T-cell (primary cell): ENCODE results near the gene PSD4. TPM values are rescaled to one million over a fixed set of nuclear protein-coding genes. Genes with fewer than 3 reads are reported as not detected.

Experiments
- ATAC-seq, 4 experiments: fragments of 200-7000 bp in 3 of 4; fragments of 150-1000 bp in 1 of 4; cut with Tn5 transposase; replicated peaks in 1 of 4; 1 replicate in 3 of 4; 2 replicates in 1 of 4; pipeline ENCODE4 v1.10.0; 2021; ENCODE audit warnings: moderate library complexity in 3 of 4, mild to moderate bottlenecking in 2 of 4, moderate number of reproducible peaks in 1 of 4
- CTCF ChIA-PET, 2 donors: fragments of 300-600 bp; sonication (Branson Sonifier 250); formaldehyde crosslinking; loops; one replicate each; lab custom pipeline; 2022; ENCODE audit warnings: antibody characterized with exemption in 2 of 2; lab: Charles Lee
- POLR2A ChIA-PET, 2 donors: fragments of 300-600 bp; sonication (Branson Sonifier 250); formaldehyde crosslinking; loops; one replicate each; lab custom pipeline; 2022; ENCODE audit warnings: antibody characterized with exemption in 2 of 2; lab: Charles Lee
- DNase-seq, 35 experiments: peaks; one replicate each; pipeline versions ENCODE4 v3.0.0 to v3.0.0-alpha.2; 2013 to 2023
- H3K27ac ChIP-seq: one replicate; pipeline ENCODE4 v1.5.1; 2013; ENCODE audit warnings: low read length
- H3K27me3 ChIP-seq, 2 experiments: replicated peaks in 1 of 2; 1 replicate in 1 of 2; 2 replicates in 1 of 2; pipeline versions ENCODE4 v1.6.1 to v1.7.0; 2013; ENCODE audit warnings: low read length in 1 of 2, mixed read lengths in 1 of 2; ENCODE audit not compliant: control insufficient read depth in 2 of 2, insufficient read depth in 2 of 2; ENCODE audit errors: extremely low read depth in 1 of 2
- H3K36me3 ChIP-seq, 2 donors: 1 replicate in 1 of 2; 2 replicates in 1 of 2; pipeline versions ENCODE4 v1.6.1 to v1.7.0; 2013; ENCODE audit warnings: low read length in 1 of 2; ENCODE audit not compliant: control insufficient read depth in 2 of 2, insufficient read depth in 1 of 2; ENCODE audit errors: extremely low read depth in 1 of 2
- H3K4me1 ChIP-seq, 2 experiments: 1 replicate in 1 of 2; 2 replicates in 1 of 2; pipeline versions ENCODE4 v1.6.1 to v1.7.0; 2013; ENCODE audit warnings: low read length in 2 of 2, mixed read lengths in 1 of 2; ENCODE audit not compliant: insufficient read depth in 2 of 2, control insufficient read depth in 1 of 2; ENCODE audit errors: extremely low read depth in 1 of 2
- H3K4me3 ChIP-seq, 2 donors: 1 replicate in 1 of 2; 2 replicates in 1 of 2; pipeline versions ENCODE4 v1.5.1 to v1.7.0; 2013; ENCODE audit warnings: mild to moderate bottlenecking in 2 of 2, low read length in 1 of 2, moderate library complexity in 1 of 2; ENCODE audit not compliant: control insufficient read depth in 1 of 2; ENCODE audit errors: extremely low read depth in 1 of 2
- H3K9me3 ChIP-seq: 2 replicates; pipeline ENCODE4 v1.7.0; 2013
- H3K27ac Mint-ChIP-seq, 2 donors: one replicate each; pipeline ENCODE4 v1.8.0; 2020 to 2021; ENCODE audit warnings: mild to moderate bottlenecking in 2 of 2, mixed read lengths in 2 of 2
- H3K27me3 Mint-ChIP-seq, 2 donors: one replicate each; pipeline ENCODE4 v1.8.0; 2021 to 2022; ENCODE audit warnings: mixed read lengths in 2 of 2
- H3K36me3 Mint-ChIP-seq: one replicate; pipeline ENCODE4 v1.8.0; 2021; ENCODE audit warnings: mixed read lengths
- H3K4me1 Mint-ChIP-seq, 3 donors: one replicate each; pipeline ENCODE4 v1.8.0; 2020 to 2022; ENCODE audit warnings: mixed read lengths in 3 of 3, mild to moderate bottlenecking in 1 of 3
- H3K4me3 Mint-ChIP-seq, 3 donors: one replicate each; pipeline ENCODE4 v1.8.0; 2020 to 2022; ENCODE audit warnings: mild to moderate bottlenecking in 3 of 3, mixed read lengths in 3 of 3, moderate library complexity in 3 of 3
- H3K9me3 Mint-ChIP-seq, 3 donors: one replicate each; pipeline ENCODE4 v1.8.0; 2020 to 2022; ENCODE audit warnings: mixed read lengths in 3 of 3
- WGBS: methylation state at CpG from one replicate; pipeline ENCODE4 v1.1.5; 2013; ENCODE audit warnings: missing lambda C conversion rate; ENCODE audit not compliant: insufficient coverage; 5-methylcytosine and 5-hydroxymethylcytosine counted together
- total RNA-seq, 35 experiments: library from RNA in 6 of 35; stranded (reverse) in 6 of 35; fragments of 120-200 nt in 1 of 35; gene quantifications; one replicate each; pipeline versions ENCODE4 v1.2.1 to v1.2.4 and lab custom pipeline; 2013 to 2026

Gene PSD4
- total RNA-seq, 5 donors from 2014 or later (not counting 1 experiment from before 2014, with no cell fraction given) = 145 to 217 (median 150) TPM

DNA sequence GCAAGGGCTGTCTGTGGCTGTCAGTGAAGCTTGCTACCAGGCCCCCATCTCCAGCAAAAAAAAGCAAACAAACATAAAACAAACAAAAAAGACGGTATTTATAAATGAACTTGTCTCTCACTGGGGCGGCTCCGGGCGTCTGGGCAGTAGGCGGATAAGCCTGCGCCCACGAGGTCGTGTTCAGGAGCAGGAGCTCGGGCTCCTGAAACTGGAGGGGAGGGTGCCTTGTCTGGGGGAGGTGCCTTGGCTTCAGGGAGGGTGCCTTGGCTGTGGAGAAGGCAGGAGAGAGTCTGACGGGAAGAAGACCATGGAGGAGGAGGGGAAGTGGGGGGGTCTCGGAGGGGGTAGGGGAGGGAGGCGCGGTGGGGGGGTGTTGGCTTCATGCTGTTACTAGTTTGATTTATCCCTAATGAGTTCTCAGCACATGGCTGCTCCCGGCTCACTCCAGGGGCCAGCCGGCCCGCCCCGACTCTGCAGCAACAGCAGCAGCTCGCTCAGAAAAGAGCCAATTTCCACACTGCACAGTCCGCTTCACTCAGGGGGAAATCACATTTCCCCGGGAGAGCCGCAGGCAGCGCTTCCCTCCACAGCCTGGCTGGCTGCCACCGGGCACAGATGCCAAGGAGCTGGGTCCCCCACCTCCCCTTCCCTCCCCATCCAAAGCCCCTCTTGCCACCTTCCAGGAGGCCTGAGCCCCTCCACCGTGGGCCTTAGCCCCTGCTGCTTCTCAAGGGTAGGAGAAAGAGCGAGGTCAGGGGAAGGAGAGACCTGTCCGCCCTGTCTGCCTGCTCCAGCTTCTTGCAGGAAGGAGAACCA lies 38.7 kb downstream of the PSD4 start:
- DNase-seq (no peak), ATAC-seq (no peak)
- Mint-ChIP-seq H3K9me3 (no peaks in the 10 kb centered on the region), H3K27ac (no peak overlapping the region), H3K36me3 (no peaks in the 10 kb centered on the region), H3K4me1 (peaks cover 9 to 14% (median 10%) of the 10 kb centered on the region in 3 donors), H3K27me3 (peaks cover 0 to 4% of the 10 kb centered on the region in 2 donors), H3K4me3 (no peak overlapping the region)
- Histone ChIP-seq H3K9me3 (no peaks in the 10 kb centered on the region), H3K4me1 (peaks cover 0 to 5% of the 10 kb centered on the region in 2 experiments), H3K36me3 (no peaks in the 10 kb centered on the region), H3K4me3 (no peak overlapping the region), H3K27ac (no peak overlapping the region), H3K27me3 (peaks cover 0 to 24% of the 10 kb centered on the region in 2 experiments)
- POLR2A ChIA-PET = no interaction called here
- CTCF ChIA-PET = interaction anchor here in 1 of 2 donors (0.5 to 2.0 kb wide), 2 partner anchors 8 to 46 kb away, joined by 3 to 4 read pairs; no protein-coding TSS in a partner anchor
- WGBS = 78% methylated on average over 14 of the region's 26 CpGs

DNA sequence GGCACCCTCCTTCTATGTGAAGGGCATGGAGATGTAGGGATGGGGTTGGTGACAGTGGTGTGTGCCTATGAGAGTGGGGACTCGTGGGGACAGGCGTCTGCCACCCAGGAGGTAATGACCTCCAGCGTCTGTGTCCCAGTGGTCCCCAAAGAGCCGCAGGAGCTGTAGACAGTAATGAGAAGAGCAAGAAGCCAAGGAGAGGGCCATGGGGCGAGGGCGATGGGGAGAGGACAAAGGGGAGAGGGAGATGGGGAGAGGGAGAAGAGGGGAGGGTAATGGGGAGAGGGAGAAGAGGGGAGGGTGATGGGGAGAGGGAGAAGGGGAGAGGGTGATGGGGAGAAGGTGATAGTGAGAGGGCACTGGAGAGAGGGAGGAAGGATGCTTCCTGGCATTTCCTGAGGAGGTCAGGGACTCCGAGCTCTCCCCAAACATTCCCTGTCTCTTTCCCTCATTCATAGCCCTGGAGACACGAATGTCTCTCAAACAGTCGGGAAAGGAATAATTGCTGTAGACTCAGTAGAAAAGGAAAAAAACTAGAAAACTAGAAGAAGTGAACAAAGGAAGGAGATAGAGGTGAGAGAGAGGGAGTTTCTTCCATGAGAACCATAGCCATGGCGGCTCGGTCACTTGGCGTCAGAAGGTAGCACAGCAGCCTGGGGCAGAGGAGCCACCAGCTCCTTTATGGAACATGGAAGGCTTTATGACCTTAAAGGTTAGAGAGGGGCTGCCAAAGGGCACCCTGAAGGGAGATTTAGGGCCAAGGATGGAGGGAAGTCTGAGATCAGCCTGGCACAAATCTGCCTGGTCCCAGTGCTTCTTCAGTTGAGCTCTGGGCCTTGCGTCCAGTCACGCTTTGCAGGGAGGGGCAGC lies 39.5 kb downstream of the PSD4 start:
- POLR2A ChIA-PET = no interaction called here
- WGBS = 86% methylated on average over 11 of the region's 14 CpGs
- no peak overlapping the region for H3K27ac ChIP-seq

GRCh38 chr2:113214141-113214540 lies 40.4 kb downstream of the PSD4 start:
- ChIA-PET CTCF (interaction anchor here in 1 of 2 donors (2.0 kb wide), 1 partner anchor 10 kb away, joined by 4 read pairs; no protein-coding TSS in a partner anchor), POLR2A (no interaction called here)
- Histone ChIP-seq H3K4me3 (no peak overlapping the region), H3K27me3 (peaks cover 0 to 31% of the 10 kb centered on the region in 2 experiments), H3K9me3 (no peaks in the 10 kb centered on the region), H3K27ac (no peak overlapping the region), H3K4me1 (peaks cover 9 to 14% of the 10 kb centered on the region in 2 experiments), H3K36me3 (no peaks in the 10 kb centered on the region)
- Mint-ChIP-seq H3K4me3 (no peak overlapping the region), H3K4me1 (peaks cover 18 to 20% (median 19%) of the 10 kb centered on the region in 3 donors), H3K27me3 (peaks cover 0 to 4% of the 10 kb centered on the region in 2 donors), H3K9me3 (no peaks in the 10 kb centered on the region), H3K27ac (no peak overlapping the region), H3K36me3 (no peaks in the 10 kb centered on the region)
- DNase-seq = no peak
- no peak for ATAC-seq
- 66% methylated on average over 2 of the region's 4 CpGs for WGBS

More for the DNA sequence above, 39.5 kb downstream of the PSD4 start:
- no peak overlapping the region for H3K27ac Mint-ChIP-seq
- no peak overlapping the region for H3K4me3 Mint-ChIP-seq
- DNase-seq = no peak
- H3K27me3 Mint-ChIP-seq = peaks cover 0 to 4% of the 10 kb centered on the region in 2 donors
- Histone ChIP-seq H3K4me3 (no peak overlapping the region), H3K4me1 (peaks cover 7 to 13% of the 10 kb centered on the region in 2 experiments), H3K27me3 (peaks cover 0 to 29% of the 10 kb centered on the region in 2 experiments), H3K9me3 (no peaks in the 10 kb centered on the region), H3K36me3 (no peaks in the 10 kb centered on the region)
- no peaks in the 10 kb centered on the region for H3K9me3 Mint-ChIP-seq
- no peak for ATAC-seq
- H3K4me1 Mint-ChIP-seq = peaks cover 13 to 17% (median 14%) of the 10 kb centered on the region in 3 donors
- CTCF ChIA-PET = interaction anchor here in 1 of 2 donors (0.5 to 2.0 kb wide), 2 partner anchors 9 to 47 kb away, joined by 3 to 4 read pairs; no protein-coding TSS in a partner anchor
- no peaks in the 10 kb centered on the region for H3K36me3 Mint-ChIP-seq

DNA sequence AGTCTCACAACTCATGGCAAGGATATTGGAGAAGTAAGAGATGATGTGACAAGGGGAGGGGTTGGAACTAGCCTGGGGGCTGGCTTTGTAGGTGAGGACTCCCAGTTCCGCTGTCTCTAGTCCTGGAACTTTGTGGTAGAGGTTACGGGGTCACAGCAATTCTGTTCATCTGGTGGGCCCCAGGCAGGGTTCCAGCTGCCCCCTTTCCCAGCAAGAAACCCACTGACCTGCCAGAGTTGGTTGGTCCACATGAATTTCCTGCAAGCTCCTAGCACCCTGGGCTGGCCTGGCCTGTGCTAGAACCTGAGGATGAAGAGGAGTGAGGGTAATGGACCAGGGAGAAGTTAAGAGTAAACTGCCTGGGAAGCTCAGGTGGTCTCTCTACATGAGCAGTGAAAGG lies 41.3 kb downstream of the PSD4 start:
- CTCF ChIA-PET = no interaction called here
- Mint-ChIP-seq H3K36me3 (no peaks in the 10 kb centered on the region), H3K4me3 (no peak overlapping the region), H3K27me3 (peaks cover 0 to 4% of the 10 kb centered on the region in 2 donors), H3K27ac (no peak overlapping the region), H3K9me3 (no peaks in the 10 kb centered on the region), H3K4me1 (peaks cover 19 to 20% (median 19%) of the 10 kb centered on the region in 3 donors)
- Histone ChIP-seq H3K4me3 (no peak overlapping the region), H3K9me3 (no peaks in the 10 kb centered on the region), H3K27ac (no peak overlapping the region), H3K36me3 (no peaks in the 10 kb centered on the region), H3K4me1 (peaks cover 9 to 14% of the 10 kb centered on the region in 2 experiments), H3K27me3 (peaks cover 0 to 35% of the 10 kb centered on the region in 2 experiments)
- ATAC-seq = no peak
- 91% methylated on average over 2 of the region's 2 CpGs for WGBS
- DNase-seq = no peak
- POLR2A ChIA-PET = no interaction called here

DNA sequence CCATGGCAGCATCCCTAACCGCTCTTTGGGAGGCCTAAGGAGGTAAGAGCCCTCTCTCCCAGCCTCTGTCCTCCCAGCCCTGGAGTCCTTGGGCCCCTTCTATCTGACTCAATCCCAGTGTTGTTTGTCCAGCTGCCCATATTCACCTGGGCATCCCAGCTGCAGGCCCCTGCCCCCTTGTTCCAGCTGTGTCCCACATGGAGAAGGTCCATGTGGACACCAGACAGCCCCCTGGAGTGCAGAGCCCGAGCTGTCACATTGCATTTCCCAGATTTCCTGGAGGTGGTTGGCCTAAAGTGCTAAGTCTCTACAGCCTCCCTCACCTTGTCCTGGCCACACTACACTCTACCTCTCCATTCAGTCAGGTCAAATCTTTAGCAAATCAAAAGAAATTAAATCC lies 42.5 kb downstream of the PSD4 start:
- Histone ChIP-seq H3K4me1 (peaks cover 9 to 14% of the 10 kb centered on the region in 2 experiments), H3K27ac (no peak overlapping the region), H3K9me3 (no peaks in the 10 kb centered on the region), H3K36me3 (no peaks in the 10 kb centered on the region), H3K27me3 (peaks cover 0 to 40% of the 10 kb centered on the region in 2 experiments), H3K4me3 (no peak overlapping the region)
- ChIA-PET CTCF (interaction anchor here (1.6 to 1.7 kb wide), 2 partner anchors 12 kb away, joined by 5 read pairs; no protein-coding TSS in a partner anchor), POLR2A (no interaction called here)
- H3K4me1 Mint-ChIP-seq = peaks cover 19 to 20% (median 19%) of the 10 kb centered on the region in 3 donors
- H3K9me3 Mint-ChIP-seq = no peaks in the 10 kb centered on the region
- DNase-seq (no peak), ATAC-seq (no peak)
- peaks cover 0 to 4% of the 10 kb centered on the region in 2 donors for H3K27me3 Mint-ChIP-seq
- 86% methylated on average over 2 of the region's 2 CpGs for WGBS
- no peak overlapping the region for H3K27ac Mint-ChIP-seq
- H3K4me3 Mint-ChIP-seq = no peak overlapping the region
- H3K36me3 Mint-ChIP-seq = no peaks in the 10 kb centered on the region
